Transverse colon (tissue), 4 donors: ENCODE data around the gene PRKACG. TPM values are rescaled to one million over a fixed set of nuclear protein-coding genes. Genes with fewer than 3 reads are reported as not detected.

Source experiments
- DNase-seq: peaks from one replicate; pipeline ENCODE4 v3.0.0-alpha.2; 2019
- H3K27ac ChIP-seq, 4 donors: fragments of 200-600 bp; sonication (generic); 2 replicates each; pipeline ENCODE4 v1.5.1; 2016 to 2018; ENCODE audit warnings: inconsistent platforms in 4 of 4
- H3K27me3 ChIP-seq: fragments of 200-600 bp; sonication (generic); 2 replicates; pipeline ENCODE4 v1.5.1; 2017; ENCODE audit warnings: inconsistent platforms
- H3K36me3 ChIP-seq, 4 donors: fragments of 200-600 bp; sonication (generic); 2 replicates each; pipeline ENCODE4 v1.5.1; 2017 to 2019; ENCODE audit warnings: inconsistent platforms in 4 of 4
- H3K4me1 ChIP-seq, 4 donors: fragments of 200-600 bp; sonication (generic); 2 replicates each; pipeline ENCODE4 v1.5.1; 2017 to 2020; ENCODE audit warnings: inconsistent platforms in 4 of 4
- H3K4me3 ChIP-seq, 4 donors: fragments of 200-600 bp; sonication (generic); 1 replicate in 1 of 4; 2 replicates in 3 of 4; pipeline versions ENCODE4 v1.5.1 to v1.6.1; 2017 to 2019; ENCODE audit warnings: inconsistent platforms in 4 of 4
- H3K9me3 ChIP-seq, 2 donors: fragments of 200-600 bp; sonication (generic); 2 replicates each; pipeline ENCODE4 v1.5.1; 2017 to 2019; ENCODE audit warnings: inconsistent platforms in 2 of 2
- EP300 ChIP-seq: sonication (generic); formaldehyde crosslinking; IDR thresholded peaks from one replicate; pipeline ENCODE4 v1.6.1; 2017; ENCODE audit warnings: antibody characterized with exemption, low read depth
- POLR2A ChIP-seq: fragments of 450-650 bp; IDR thresholded peaks from one replicate; pipeline ENCODE4 v1.6.1; 2016; ENCODE audit warnings: antibody characterized with exemption, mild to moderate bottlenecking, moderate library complexity
- POLR2AphosphoS5 ChIP-seq, 3 donors: sonication (generic); formaldehyde crosslinking; IDR thresholded peaks; one replicate each; pipeline ENCODE4 v1.6.1; 2016; ENCODE audit warnings: antibody characterized with exemption in 3 of 3
- WGBS, 2 donors: methylation state at CpG; one replicate each; pipeline ENCODE4 v1.1.5; 2018; ENCODE audit warnings: low coverage in 1 of 2; 5-methylcytosine and 5-hydroxymethylcytosine counted together
- in situ Hi-C, 4 donors: fragments of 200-750 bp; cut with MboI; loops; one replicate each; pipeline versions ENCODE4 v1.15.0 to v1.15.1; 2017; ENCODE audit warnings: low sequenced_read_pairs in 3 of 4, low pct_ligation_motif_present in 1 of 4, low pct_unique_long_range_greater_than_20kb in 1 of 4
- intact Hi-C: fragments of 100-400 bp; cut with DNase I; formaldehyde crosslinking; loops from one replicate; pipeline ENCODE4 v1.15.1; 2023; ENCODE audit warnings: low total_unique reads
- total RNA-seq, 4 donors: library from RNA; depleted of rRNA; stranded (reverse); fragments of >200 nt; gene quantifications; one replicate each; pipeline ENCODE4 v1.1.0, GENCODE V29; 2016
- TF ChIP-seq, protein P1 (sequence below), 5 experiments: fragments of 200-600 bp in 3 of 5; fragments of 450-650 bp in 2 of 5; sonication (generic) in 3 of 5; IDR thresholded peaks; 1 replicate in 2 of 5; 2 replicates in 3 of 5; pipeline ENCODE4 v1.5.1; 2016 to 2017; ENCODE audit warnings: antibody characterized with exemption in 5 of 5, inconsistent platforms in 3 of 5, mild to moderate bottlenecking in 2 of 5, moderate library complexity in 1 of 5

Gene PRKACG
- total RNA-seq, 4 donors from 2014 or later: not detected

DNA sequence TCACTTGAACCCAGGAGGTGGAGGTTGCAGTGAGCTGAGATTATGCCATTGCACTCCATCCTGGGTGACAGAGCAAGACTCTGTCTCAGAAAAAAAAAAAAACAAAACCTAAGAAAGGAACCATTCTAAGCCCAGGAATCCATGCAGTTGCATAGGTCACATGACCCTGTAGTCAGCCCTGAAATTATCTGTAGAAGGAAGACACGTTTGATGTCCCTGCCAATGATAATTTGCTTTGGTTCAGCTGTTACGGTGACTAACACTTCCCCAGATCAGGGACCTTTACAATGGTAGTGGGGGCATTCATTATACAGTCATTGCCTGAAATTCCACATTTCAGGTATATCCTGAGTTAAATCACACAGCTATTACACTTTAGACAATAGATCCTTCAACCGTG is 50.5 kb downstream of the PRKACG start:
- peaks cover 11 to 37% (median 18%) of the 10 kb centered on the region in 4 donors for H3K4me1 ChIP-seq
- no peaks in the 10 kb centered on the region for H3K36me3 ChIP-seq
- H3K4me3 ChIP-seq: no peak overlapping the region
- intact Hi-C loops: no loop called here
- no peaks in the 10 kb centered on the region for H3K9me3 ChIP-seq
- no peak for DNase-seq
- peak overlapping the region; percentile 73 to 83 (median 78) for H3K27ac ChIP-seq
- TF ChIP-seq, protein P1, sequence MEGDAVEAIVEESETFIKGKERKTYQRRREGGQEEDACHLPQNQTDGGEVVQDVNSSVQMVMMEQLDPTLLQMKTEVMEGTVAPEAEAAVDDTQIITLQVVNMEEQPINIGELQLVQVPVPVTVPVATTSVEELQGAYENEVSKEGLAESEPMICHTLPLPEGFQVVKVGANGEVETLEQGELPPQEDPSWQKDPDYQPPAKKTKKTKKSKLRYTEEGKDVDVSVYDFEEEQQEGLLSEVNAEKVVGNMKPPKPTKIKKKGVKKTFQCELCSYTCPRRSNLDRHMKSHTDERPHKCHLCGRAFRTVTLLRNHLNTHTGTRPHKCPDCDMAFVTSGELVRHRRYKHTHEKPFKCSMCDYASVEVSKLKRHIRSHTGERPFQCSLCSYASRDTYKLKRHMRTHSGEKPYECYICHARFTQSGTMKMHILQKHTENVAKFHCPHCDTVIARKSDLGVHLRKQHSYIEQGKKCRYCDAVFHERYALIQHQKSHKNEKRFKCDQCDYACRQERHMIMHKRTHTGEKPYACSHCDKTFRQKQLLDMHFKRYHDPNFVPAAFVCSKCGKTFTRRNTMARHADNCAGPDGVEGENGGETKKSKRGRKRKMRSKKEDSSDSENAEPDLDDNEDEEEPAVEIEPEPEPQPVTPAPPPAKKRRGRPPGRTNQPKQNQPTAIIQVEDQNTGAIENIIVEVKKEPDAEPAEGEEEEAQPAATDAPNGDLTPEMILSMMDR (IDR thresholded peaks at IDR 0.05): no peak
- TF ChIP-seq POLR2AphosphoS5 (IDR thresholded peaks at IDR 0.05) (no peak), POLR2A (no peak), EP300 (no peak)
- in situ Hi-C loops: no loop called here
- 42 to 56% methylated on average over 2 to 3 of the region's 3 CpGs for WGBS, 2 donors
- no peaks in the 10 kb centered on the region for H3K27me3 ChIP-seq

Other genes starting within 250 kb of the PRKACG start
- 1 to 10 TPM; 2.0 to 5.5 (median 3.5) TPM for gene FXN, start 21.6 kb upstream of the PRKACG start, total RNA-seq
- 100 to 1,000 TPM; 128 to 282 (median 202) TPM for gene TJP2, start 160.2 kb upstream of the PRKACG start, total RNA-seq